GM04503 (cell line): Measurements from ENCODE around the gene LRRC42.

ENCODE experiments used
- DNase-seq: peaks from one replicate; pipeline ENCODE4 v3.0.0-alpha.2; 2012; ENCODE audit warnings: low read depth

LRRC42 gene, protein sequence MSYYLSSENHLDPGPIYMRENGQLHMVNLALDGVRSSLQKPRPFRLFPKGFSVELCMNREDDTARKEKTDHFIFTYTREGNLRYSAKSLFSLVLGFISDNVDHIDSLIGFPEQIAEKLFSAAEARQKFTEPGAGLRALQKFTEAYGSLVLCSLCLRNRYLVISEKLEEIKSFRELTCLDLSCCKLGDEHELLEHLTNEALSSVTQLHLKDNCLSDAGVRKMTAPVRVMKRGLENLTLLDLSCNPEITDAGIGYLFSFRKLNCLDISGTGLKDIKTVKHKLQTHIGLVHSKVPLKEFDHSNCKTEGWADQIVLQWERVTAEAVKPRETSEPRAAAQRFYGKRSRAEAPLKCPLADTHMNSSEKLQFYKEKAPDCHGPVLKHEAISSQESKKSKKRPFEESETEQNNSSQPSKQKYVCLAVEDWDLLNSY

DNA sequence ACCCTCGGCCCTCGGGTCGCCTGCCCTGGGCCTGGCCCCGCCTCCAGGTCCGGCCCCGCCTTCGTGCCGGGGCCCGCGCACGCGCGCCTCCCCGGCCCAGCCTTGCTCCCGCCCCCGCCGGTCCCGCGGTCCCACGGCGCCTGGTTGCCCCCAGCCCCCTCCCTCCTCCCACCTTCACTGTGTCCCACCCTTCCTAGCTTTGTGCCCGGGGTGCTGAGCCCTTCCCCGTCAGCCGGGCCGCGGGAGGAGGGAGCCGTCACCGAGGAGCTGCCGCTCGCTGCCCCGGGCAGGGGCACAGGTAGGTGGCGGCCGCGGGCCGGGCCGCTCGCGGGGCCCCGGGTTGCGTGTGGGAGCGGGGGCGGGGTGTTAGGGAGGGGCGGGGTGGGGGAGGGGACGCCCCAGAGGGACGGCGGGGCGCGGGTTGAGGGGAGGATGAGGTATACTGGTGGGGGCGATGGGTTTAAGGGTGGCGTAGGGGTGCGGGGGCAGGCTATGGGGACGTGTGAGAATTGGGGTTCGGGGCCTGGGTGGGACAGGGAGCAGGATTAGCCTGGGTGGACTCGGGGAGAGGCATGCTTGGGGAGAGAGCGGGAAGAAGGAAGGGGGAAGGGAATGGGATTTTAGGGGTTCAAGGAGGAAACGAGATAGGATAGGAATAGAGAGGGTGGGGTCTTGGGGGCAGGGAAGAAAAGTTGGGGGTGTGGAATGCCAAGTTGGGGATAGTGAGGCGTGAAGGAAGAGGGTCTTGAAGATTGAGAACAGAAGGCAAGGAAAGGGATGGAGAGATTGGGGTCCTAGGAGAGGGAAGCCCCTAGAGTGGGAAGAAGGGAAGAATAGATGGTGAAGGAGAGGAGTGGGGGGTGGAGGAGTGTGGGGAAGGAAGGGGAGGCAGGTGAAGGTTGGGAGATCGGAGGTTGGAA, at the start of gene LRRC42:
LRRC42 (plus strand) TSS at position 99 of the 920 bp plus-strand sequence. CDS start 5,650 bp downstream, outside the sequence.
- no peak for DNase-seq

DNA sequence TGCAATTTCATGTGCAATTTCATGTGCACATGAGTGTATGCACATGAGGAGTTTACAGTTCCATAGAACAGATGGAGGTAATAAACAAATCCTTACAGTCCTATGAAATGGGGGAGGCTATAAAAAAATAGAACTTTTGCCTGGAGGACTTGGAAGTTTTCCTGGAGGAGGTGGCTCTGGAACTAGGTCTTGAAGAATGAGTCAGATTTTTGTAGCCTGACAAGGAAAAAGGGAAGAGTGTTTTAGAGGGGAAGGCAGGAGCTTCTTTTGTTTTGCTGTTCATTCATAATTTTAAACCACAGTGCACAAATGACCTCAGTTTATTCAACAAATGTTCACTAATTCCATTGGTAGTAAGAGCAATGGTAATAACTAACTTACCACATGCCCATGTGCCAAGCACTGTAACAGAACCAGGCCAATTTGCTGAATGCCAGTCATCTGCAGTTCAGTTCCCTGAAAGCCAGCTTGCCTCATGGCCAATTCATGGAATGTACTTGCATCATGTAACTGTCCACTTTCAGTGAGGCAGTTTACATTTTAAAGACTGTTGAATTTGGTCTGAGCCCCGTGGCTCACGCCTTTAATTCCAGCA, 49.4 kb upstream of the LRRC42 start:
- peak; percentile 85 for DNase-seq

DNA sequence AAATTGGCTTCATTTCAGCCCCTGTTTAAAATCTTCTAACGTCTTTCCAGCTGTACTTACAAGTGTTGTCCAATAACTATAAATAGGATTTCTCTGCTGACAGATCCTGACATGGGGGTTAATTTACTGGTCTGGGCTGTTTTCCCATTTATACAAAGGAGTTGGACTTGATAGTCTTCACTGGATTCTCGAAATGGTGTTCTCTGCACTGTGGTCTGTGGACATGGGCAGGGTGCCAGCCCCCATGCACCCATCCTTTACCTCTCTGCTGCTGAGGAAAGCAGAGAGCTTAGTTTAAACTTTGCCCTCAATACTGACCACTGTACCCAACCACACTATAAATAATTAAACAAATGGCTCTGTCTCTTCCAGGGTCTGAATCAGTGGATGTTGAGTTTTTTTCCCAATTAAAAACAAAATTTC, 46.9 kb upstream of the LRRC42 start:
- no peak for DNase-seq

DNA sequence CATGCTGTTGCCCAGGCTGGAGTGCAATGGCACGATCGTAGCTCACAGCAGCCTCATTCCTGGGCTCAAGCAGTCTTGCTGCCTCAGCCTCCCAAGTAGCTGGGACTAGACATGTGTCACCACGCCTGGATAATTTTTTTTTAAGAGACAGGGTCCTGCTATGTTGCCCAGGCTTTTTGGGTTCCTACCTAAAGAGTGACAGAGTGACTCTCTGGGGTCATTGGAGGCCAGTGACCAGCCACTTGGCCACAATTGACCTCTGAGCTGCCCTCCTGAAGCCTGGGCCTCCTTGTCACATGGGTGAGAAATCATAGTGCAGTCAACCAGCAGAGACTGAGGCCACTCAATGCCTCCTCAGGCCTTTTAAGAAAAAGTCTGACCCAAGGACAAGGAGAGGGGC, 46.4 kb upstream of the LRRC42 start:
- no peak for DNase-seq

DNA sequence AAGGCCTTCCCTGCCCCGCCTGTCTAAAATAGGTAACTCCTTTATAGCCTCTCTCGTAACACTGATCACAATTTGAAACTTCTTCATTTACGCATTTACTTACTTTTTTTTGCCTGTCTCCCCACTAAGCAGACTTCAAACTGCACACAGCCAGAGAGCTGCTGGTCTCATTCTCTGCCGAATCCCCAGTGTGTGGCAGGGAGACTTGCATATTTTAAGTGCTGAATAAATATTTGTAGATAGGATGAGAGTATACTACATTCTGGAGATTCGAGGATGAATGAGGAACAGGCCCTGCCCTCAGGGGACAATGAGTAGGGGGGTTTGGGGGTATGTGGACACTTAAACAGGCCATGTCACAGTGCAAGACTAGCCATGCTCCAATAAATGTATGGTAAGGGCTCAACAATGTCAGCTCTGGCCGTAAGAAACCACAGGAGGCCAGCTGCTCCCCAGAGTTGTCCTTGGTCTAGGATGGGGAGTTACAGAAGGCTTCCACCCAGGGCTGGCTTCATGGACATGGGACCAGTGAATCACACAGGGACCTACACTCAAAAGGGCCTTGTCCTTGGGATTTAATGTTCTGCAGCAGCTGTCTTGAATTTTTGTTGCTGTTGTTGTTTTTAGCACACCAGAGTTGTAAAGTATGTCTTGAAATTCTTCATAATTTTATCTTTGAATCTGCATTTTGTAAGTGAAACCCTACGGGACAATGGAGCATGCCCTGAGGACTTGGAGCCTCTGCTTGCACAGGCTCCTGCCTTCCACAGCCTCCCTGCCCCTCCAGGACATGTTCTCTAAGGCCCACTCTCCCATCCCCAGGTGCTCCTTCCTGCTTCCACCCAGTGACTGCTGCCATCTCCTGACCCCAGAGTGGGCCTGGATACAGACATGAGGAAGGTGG, 43.7 kb upstream of the LRRC42 start:
- DNase-seq, result no peak

DNA sequence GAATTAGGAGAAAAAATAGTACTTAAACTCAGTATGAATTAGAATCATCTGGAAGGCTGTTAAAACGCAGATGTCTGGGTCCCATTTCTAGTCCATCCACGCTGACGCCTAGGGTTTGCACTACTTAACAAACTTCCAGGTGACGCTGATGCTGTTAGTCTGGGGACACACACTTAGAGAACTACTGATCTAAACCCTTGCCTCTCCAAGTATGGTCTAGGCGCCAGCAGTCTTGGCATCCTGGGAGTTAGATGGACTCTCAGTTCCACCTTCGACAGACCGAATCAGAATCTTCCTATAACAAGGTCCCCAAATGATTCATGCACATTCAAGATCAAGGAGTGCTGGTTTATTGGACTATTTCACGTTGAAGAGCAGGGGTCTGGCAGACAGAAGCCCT, 40.6 kb upstream of the LRRC42 start:
- no peak for DNase-seq

DNA sequence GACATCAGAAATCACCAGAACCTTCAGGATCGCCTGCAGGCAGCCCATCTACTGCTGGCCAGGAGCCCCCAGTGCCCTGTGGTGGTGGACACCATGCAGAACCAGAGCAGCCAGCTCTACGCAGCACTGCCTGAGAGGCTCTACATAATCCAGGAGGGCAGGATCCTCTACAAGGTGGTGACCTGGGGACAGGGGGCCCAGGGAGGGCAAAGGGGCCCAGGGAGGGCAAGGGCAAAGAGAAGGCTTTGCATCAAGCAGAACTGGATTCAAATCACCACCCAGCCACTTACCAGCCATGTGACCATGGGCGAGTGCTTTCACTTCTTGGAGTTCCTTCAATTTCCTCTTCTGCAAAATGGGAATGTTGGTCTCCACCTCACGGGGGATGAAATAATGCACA, 40.0 kb upstream of the LRRC42 start:
- DNase-seq, result no peak

DNA sequence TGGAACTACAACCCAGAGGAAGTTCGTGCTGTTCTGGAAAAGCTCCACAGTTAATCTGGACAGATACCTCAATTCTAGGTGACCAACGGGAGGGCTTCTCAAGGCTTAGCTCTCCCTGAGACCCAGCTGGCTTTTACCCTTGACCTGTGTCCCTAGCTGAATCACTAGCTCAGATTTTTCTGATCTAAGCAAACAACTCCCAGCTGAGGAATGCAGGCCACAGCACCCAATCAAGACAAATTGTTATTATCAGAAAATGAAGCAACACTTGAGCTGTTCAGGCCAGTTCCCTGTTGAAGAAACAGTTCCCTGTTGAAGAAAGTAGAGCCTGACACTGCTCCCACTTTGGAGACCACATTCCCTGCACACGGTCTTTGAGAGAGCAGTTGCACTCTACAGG, 36.2 kb upstream of the LRRC42 start:
- DNase-seq, result no peak

DNA sequence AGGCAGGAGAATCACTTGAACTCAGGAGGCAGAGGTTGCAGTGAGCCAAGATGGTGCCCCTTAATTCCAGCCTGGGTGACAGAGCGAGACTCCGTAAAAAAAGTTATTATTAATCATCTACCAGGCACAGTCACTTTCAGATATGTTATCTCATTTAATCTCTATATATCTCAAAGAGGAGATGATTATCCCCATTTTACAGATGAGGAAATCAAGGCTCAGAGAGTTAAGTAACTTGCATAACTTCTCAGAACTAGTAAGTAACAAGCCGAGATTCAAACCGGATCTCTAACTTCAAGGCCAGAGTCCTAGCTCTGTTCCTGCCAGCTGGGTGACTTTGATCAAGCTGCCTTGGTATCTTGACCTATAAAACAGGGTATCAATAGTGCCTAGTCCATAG, 34.7 kb upstream of the LRRC42 start:
- DNase-seq, result no peak

DNA sequence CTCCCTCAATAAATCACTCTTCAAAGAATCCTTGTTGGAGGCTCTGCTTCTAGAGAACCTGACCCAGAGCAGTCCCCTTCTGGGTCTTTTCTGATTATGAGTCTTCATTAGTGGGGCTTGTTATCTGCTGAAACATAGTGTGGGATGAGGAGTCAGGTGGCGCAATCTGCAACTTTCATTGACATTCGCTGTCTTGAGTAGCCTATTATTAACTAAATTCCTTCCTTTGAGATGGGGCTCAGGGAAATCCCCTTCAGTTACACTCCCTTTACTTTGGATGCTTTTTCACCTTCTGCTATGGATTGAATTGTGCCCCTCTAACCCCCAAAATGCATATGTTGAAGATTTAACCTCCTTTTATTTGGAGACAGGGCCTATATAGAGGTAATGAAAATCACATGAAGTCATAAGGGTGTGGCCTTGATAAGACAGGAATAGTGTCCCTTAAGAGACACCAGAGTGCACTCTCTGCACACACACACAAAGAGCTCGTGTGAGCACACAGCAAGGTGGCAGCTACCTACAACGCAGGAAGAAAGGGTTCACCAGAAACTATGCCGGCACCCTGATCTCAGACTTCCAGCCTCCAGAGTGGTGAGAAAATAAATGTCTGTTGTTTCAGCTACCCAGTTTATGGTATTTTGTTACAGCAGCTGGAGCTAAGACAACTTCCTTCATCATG, 32.7 kb upstream of the LRRC42 start:
- DNase-seq, result no peak

DNA sequence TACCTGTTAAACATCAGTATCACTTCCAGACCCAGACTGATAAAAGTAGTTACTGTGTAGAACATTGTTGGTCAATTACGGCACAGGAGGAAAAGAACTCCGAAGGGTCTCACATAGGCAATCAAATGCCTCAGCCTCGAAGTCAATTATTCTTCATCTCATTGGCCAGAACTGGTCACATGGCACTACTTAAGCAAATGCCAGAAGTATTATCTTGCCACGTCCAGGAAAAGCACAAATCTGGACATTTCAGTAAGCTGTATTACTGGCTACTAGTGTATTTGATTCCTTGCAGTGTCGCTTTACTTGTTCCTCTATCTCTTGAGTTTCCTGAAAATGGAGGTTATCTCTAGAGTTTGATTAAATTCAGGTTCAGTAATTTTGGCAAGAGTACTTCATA, 27.8 kb upstream of the LRRC42 start:
- DNase-seq, result no peak

DNA sequence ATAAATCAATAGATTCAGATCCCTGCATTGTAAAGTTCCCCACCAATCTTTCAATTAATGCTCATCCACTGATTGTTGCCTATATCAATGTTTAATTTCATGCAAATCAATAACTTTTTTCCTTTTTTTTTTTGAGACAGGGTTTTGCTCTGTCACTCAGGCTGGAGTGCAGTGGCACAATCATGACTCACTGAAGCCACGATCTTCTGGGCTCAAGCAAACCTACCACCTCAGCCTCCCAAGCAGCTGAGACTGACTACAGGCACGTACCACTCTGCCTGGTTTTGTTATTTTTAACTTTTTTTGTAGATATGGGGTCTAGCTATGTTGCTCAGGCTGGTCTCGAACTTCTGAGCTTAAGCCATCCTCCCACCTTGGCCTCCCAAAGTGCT, 26.5 kb upstream of the LRRC42 start:
- no peak for DNase-seq

DNA sequence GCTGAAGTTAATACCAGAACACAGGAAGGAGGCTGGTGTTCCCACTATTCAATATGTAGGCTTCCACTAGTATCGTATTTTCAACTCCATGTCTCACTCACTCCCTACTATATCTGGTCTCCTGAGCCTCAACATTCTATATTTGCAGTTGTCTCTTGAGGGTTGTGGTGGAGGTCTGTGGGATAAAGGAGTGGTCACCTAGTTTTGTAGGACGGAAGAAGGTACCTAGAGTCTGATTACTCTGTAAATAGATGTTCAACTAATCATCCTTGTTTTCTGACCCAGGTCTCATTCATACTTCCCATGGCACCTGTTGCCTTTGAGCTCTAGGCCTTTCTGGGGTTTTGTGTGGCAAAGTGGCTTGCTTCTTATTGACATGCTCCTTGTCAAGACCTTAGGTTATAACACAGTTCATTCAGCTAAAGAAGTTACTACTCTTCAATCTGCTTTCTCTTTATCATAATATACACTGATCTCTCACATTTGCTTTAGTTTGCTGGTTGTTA, 18.7 kb upstream of the LRRC42 start:
- no peak for DNase-seq

DNA sequence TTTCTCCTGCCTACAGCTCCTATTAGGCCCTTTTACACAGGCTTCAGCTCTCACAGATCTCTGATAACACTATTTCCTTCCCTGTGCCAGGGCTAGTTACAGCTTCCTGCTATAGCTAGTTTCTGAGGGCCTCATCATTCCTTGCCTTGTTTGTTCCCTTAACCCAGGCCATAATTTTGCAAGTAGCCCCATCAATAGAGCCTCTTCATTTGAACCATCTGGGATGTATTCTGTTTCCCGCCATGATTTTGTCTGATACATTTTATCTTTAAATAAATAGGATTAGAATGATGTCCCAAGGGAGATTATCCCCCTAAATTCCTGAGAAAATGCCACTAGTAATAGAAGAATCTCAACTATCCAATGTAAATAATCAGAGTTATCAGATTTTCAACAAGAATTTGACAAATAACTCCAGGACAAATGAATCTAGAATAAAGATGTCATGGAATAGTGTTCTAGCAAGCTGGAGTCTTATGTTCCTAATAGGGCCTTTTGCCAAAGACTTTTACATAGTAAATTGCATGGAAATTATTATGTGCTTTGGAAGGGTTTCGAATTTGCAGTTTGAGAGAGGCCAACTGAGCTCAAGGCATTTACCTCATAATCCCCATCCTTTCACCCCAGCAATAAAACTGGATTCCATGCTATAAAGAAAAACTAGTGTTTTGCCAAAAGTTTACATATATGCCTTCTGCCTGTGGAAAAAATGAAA, 16.7 kb upstream of the LRRC42 start:
- DNase-seq, result no peak

DNA sequence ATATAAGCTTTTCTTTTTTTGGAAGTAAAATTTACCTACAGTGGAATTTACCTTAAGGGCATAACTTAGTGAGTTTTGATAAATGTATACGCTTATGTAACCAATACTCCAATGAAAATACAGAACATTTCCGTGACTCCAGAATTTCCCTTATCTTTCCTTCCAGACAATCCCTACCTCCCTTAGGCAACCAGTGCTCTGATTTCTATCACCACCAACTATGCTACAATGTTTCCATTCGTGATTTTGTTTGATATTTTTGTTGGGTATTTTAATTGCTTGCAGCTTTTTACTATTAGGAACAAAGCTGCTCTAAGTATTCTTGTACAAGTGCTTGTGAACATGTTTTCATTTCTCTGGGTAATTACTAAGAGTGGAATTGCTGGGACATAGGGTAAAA, 15.2 kb upstream of the LRRC42 start:
- DNase-seq, result no peak

DNA sequence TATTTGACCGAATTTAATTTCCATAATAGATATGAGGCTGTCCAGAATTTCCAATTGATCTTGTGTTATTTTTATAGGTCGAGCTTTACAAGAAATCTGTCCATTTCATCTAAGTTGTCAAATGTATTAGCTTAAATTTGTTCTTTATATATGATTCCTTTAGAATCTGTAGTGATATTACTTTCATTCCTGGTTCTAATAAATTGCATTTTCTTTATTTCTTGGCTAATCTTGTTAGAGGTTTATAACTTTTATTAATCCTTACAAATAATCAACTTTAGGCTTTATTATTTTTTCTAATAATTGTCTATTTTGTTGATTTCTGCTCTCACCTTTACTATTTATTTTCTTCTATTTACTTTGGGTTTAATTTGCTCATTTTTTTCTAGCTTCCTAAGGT, 14.6 kb upstream of the LRRC42 start:
- DNase-seq, result no peak

DNA sequence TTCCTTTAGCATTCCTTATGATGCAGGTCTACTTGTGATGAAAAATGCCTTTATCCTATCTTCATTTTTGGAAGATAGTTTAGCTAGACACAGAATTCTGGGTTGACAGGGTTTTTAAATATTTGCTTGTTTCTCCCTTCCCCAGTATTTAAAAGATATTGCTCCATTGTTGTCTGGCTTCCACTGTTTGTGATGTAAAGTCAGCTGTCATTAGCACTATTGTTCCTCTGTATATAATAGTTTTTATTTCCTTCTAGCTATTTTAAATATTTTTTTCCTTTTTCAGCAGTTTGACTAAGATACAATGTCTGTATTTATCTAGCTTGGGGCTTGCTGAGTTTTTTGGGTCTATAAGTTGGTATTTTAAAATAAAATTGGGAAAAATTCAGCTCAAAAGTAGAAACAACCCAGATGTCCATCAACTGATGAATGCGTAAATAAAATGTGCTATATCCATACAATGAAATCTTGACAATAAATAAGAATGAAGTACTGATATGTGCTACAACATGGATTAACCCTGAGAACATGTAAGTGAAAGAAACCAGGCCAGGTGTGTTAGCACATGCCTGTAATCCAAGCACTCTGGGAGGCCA, 11.9 kb upstream of the LRRC42 start:
- DNase-seq, result no peak

DNA sequence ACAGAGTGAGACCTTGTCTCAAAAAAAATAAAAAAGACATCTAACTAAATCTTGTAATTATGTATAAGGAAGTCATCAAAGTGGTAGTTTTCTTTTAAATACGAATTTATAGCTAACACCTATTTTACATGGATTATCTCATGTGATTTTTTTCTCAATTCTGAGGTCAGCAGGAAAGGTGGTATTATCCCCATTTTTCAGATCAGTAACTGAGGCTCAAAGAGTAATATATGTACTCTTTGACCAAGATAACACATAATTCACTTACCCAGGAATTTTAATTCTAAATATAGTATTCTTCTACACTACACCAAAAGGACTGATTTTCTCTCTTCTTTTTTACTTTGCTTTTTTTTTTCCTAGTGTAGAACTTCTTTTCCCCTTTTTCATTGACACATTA, 9.7 kb upstream of the LRRC42 start:
- DNase-seq, result no peak

DNA sequence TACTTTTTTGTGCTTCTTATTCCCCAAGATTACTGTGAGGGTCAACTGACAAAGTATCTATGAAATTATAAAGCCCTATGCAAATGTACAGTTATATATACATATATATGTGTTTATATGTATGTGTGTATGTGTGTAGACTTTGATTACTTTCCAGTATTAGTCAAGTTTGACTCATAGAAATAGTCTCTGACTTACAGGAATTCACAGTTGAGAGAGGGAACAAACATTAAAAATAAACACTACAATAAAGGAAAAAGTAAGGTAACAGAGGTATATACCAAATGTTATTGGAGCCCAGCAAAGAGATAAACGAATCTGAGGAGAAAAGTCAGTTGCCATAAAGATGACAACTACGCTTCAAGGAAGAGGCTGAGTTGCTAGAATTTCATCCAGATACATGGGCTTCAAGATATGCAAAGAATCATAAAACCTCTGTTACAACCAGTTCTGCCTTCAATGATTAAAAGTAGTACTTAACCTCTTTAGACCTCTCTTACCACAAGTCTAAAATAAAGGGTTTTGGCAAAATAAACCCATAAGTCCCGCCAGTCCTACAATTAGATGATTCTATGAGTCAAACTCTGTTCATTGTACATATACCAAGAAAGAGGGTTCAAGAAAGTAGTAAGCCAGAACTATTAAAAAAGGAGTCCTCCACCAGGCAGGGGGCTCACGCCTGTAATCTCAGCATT, 7.9 kb upstream of the LRRC42 start:
- no peak for DNase-seq
